Fibroblast of lung (primary cell): ENCODE results near the gene LGI2. TPM values are rescaled to one million over a fixed set of nuclear protein-coding genes. Genes with fewer than 3 reads are reported as not detected.

ENCODE experiments used
- DNase-seq, 2 donors: peaks; one replicate each; pipeline versions ENCODE4 v3.0.0 to v3.0.0-alpha.2; 2010; ENCODE audit warnings: low read depth in 2 of 2
- H2AFZ ChIP-seq: 2 replicates; pipeline ENCODE4 v1.5.1; 2012; ENCODE audit warnings: low read length, control low read depth, inconsistent platforms
- H3K27ac ChIP-seq: 2 replicates; pipeline ENCODE4 v1.5.1; 2011; ENCODE audit warnings: low read length, control low read depth; ENCODE audit not compliant: insufficient read depth
- H3K27me3 ChIP-seq: 2 replicates; pipeline ENCODE4 v1.5.1; 2011; ENCODE audit warnings: mild to moderate bottlenecking, low read length; ENCODE audit not compliant: control insufficient read depth, insufficient read depth
- H3K36me3 ChIP-seq: 2 replicates; pipeline ENCODE4 v1.5.1; 2011; ENCODE audit warnings: low read length; ENCODE audit not compliant: control insufficient read depth, insufficient read depth
- H3K4me1 ChIP-seq: 2 replicates; pipeline ENCODE4 v1.5.1; 2011; ENCODE audit warnings: low read length; ENCODE audit not compliant: control insufficient read depth, insufficient read depth; ENCODE audit errors: extremely low read depth
- H3K4me2 ChIP-seq: 2 replicates; pipeline ENCODE4 v1.5.1; 2011; ENCODE audit warnings: low read length, control low read depth; ENCODE audit not compliant: insufficient read depth; ENCODE audit errors: extremely low read depth
- H3K4me3 ChIP-seq, 4 experiments: fragments of 200-600 bp in 1 of 4; sonication (generic) in 1 of 4; replicated peaks in 1 of 4; 2 replicates each; pipeline ENCODE4 v1.5.1; 2011 to 2016; ENCODE audit warnings: low read length in 4 of 4, low read depth in 3 of 4, mild to moderate bottlenecking in 3 of 4, control low read depth in 2 of 4, inconsistent platforms in 1 of 4, mixed read lengths in 1 of 4; ENCODE audit not compliant: insufficient read depth in 1 of 4; ENCODE audit errors: control extremely low read depth in 1 of 4
- H3K79me2 ChIP-seq: 2 replicates; pipeline ENCODE4 v1.5.1; 2012; ENCODE audit warnings: mild to moderate bottlenecking, low read length, inconsistent platforms; ENCODE audit not compliant: control insufficient read depth, insufficient read depth
- H3K9ac ChIP-seq: 2 replicates; pipeline ENCODE4 v1.5.1; 2011; ENCODE audit warnings: mild to moderate bottlenecking, low read length, control low read depth; ENCODE audit not compliant: insufficient read depth
- H3K9me3 ChIP-seq: 2 replicates; pipeline ENCODE4 v1.5.1; 2012; ENCODE audit warnings: low read depth, low read length; ENCODE audit not compliant: control insufficient read depth, insufficient read depth
- H4K20me1 ChIP-seq: 2 replicates; pipeline ENCODE4 v1.5.1; 2011; ENCODE audit warnings: low read length; ENCODE audit not compliant: control insufficient read depth, insufficient read depth; ENCODE audit errors: extremely low read depth
- EZH2 ChIP-seq: IDR thresholded peaks from 2 replicates; pipeline ENCODE4 v1.5.1; 2012; ENCODE audit warnings: low read length, control low read depth, mild to moderate bottlenecking; ENCODE audit errors: missing control alignments
- polyA plus RNA-seq, 2 donors: library from polyadenylated mRNA; depleted of rRNA in 1 of 2; stranded (reverse) in 1 of 2; unstranded in 1 of 2; fragments of >200 nt; gene quantifications; 2 replicates each; pipeline ENCODE4 v1.2.1, GENCODE V29; 2011 to 2012; ENCODE audit warnings: missing spikeins in 1 of 2
- total RNA-seq: library from RNA; depleted of rRNA; stranded (reverse); fragments of >200 nt; gene quantifications from 2 replicates; pipeline ENCODE4 v1.2.1, GENCODE V29; 2014
- TF ChIP-seq, protein P1 (sequence below), 2 donors: IDR thresholded peaks in 1 of 2; conservative IDR thresholded peaks in 1 of 2; 1 replicate in 1 of 2; 2 replicates in 1 of 2; pipeline ENCODE4 v1.5.1; 2011 to 2012; ENCODE audit warnings: low read length in 2 of 2, control low read depth in 1 of 2, inconsistent platforms in 1 of 2, low read depth in 1 of 2, mild to moderate bottlenecking in 1 of 2

Gene LGI2
- total and polyA plus RNA-seq, 2 donors (not counting 1 experiment from before 2014, with no cell fraction given): under 0.01 TPM; not detected in 1

- Histone ChIP-seq H3K79me2 (no peaks in the 10 kb centered on the region), H2AFZ (no peak overlapping the region), H3K27me3 (peaks cover 7% of the 10 kb centered on the region)
These were observed 46.1 kb upstream of the LGI2 start for GRCh38 chr4:25076625-25077398.

DNA sequence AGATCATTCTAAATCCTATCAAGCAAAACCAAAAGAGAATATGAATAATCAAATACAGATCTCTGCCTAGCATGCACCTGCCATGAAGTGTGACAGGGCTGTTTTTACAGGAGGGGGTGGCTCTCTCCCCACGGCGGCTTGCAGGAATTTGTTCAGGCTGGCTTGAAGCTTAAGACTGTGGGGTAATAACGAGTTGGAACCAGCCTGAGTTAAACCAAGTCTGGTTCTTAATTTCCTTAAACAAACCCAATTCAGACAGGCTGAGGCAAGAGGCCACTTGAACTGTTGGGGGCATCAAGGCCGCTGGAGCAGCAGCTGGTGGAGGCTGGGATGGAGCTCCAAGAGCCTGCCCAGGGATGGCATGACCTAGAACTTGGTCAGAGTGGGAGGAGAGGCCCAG, 45.1 kb upstream of the LGI2 start:
- no peak for DNase-seq
- Histone ChIP-seq H4K20me1 (no peaks in the 10 kb centered on the region), H3K27me3 (peaks cover 7% of the 10 kb centered on the region), H3K4me1 (no peaks in the 10 kb centered on the region), H3K36me3 (no peaks in the 10 kb centered on the region), H3K79me2 (no peaks in the 10 kb centered on the region), H3K9me3 (no peaks in the 10 kb centered on the region), H3K4me2 (no peak overlapping the region), H3K9ac (no peak overlapping the region), H2AFZ (no peak overlapping the region), H3K27ac (no peak overlapping the region), H3K4me3 (no peak overlapping the region)
- TF ChIP-seq, protein P1, sequence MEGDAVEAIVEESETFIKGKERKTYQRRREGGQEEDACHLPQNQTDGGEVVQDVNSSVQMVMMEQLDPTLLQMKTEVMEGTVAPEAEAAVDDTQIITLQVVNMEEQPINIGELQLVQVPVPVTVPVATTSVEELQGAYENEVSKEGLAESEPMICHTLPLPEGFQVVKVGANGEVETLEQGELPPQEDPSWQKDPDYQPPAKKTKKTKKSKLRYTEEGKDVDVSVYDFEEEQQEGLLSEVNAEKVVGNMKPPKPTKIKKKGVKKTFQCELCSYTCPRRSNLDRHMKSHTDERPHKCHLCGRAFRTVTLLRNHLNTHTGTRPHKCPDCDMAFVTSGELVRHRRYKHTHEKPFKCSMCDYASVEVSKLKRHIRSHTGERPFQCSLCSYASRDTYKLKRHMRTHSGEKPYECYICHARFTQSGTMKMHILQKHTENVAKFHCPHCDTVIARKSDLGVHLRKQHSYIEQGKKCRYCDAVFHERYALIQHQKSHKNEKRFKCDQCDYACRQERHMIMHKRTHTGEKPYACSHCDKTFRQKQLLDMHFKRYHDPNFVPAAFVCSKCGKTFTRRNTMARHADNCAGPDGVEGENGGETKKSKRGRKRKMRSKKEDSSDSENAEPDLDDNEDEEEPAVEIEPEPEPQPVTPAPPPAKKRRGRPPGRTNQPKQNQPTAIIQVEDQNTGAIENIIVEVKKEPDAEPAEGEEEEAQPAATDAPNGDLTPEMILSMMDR (conservative IDR thresholded peaks at IDR 0.05 in 1 of 2, IDR thresholded peaks at IDR 0.05 in 1 of 2; ENCODE audit: low read depth in 1 of 2, low read length in 2 of 2): no peak
- no peak for TF ChIP-seq EZH2

More at GRCh38 chr4:25076625-25077398, 46.1 kb upstream of the LGI2 start:
- no peaks in the 10 kb centered on the region for H4K20me1 ChIP-seq
- no peak overlapping the region for H3K4me3 ChIP-seq
- TF ChIP-seq EZH2: no peak
- TF ChIP-seq, protein P1 (conservative IDR thresholded peaks at IDR 0.05 in 1 of 2, IDR thresholded peaks at IDR 0.05 in 1 of 2; ENCODE audit: low read depth in 1 of 2, low read length in 2 of 2): no peak
- no peaks in the 10 kb centered on the region for H3K9me3 ChIP-seq
- no peak overlapping the region for H3K27ac ChIP-seq
- no peak for DNase-seq
- no peaks in the 10 kb centered on the region for H3K4me1 ChIP-seq
- H3K4me2 ChIP-seq: no peak overlapping the region
- no peak overlapping the region for H3K9ac ChIP-seq
- H3K36me3 ChIP-seq: no peaks in the 10 kb centered on the region

- H3K27ac ChIP-seq: no peak overlapping the region
- H4K20me1 ChIP-seq: no peaks in the 10 kb centered on the region
- no peak overlapping the region for H3K4me3 ChIP-seq
- TF ChIP-seq, protein P1 (conservative IDR thresholded peaks at IDR 0.05 in 1 of 2, IDR thresholded peaks at IDR 0.05 in 1 of 2; ENCODE audit: low read depth in 1 of 2, low read length in 2 of 2): no peak
- TF ChIP-seq EZH2: no peak
- H3K36me3 ChIP-seq: no peaks in the 10 kb centered on the region
- no peak overlapping the region for H2AFZ ChIP-seq
- no peaks in the 10 kb centered on the region for H3K4me1 ChIP-seq
- H3K27me3 ChIP-seq: peaks cover 7% of the 10 kb centered on the region
- H3K9ac ChIP-seq: no peak overlapping the region
- no peak overlapping the region for H3K4me2 ChIP-seq
- H3K79me2 ChIP-seq: no peaks in the 10 kb centered on the region
- no peak for DNase-seq
- H3K9me3 ChIP-seq: no peaks in the 10 kb centered on the region
These were observed 44.4 kb upstream of the LGI2 start for GRCh38 chr4:25075129-25075528.
